HG03159 (cell line): Measurements from ENCODE around the gene GNG12.

ENCODE experiments used
- ATAC-seq: cut with Tn5 transposase; IDR thresholded peaks from one replicate; pipeline ENCODE4 v1.9.1; 2021; ENCODE audit warnings: mild to moderate bottlenecking, moderate library complexity; ENCODE audit not compliant: unreplicated experiment

Gene GNG12

GRCh38 chr1:67686267-67687197 lies 146.7 kb downstream of the GNG12 start:
- peak; percentile 21 for ATAC-seq

DNA sequence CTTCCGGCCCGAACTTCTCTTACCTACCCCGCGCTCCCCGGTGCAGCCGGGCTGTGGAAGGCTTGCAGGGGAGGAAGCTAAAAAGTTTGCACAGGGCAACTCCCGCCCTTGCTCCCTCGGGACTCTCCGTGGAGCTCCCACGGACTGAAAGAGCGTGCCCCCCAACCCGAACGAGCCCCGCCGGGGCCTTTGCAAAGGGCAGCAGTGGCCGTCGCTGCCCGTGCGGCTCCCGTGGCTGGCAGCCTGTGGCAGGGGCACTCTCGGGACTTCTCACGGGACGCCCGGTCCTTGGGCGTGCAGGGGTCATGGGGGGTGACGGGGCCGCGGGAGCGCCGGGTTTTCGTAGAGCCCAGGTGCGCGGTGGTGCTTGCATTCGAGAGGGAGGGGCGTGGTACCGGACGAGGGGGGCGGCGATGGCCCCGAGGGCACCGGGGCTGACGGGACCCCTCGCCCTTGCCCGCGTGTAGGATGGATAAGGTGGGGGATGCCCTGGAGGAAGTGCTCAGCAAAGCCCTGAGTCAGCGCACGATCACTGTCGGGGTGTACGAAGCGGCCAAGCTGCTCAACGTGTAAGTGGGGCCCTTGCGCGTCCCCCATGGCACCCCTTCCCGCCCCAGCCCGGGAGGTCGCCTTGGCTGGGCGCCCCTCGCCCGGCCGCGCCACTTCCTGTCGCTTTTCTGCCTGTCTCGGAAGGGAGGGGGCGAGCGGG lies 147.6 kb downstream of the GNG12 start:
- ATAC-seq = peak; percentile 15

DNA sequence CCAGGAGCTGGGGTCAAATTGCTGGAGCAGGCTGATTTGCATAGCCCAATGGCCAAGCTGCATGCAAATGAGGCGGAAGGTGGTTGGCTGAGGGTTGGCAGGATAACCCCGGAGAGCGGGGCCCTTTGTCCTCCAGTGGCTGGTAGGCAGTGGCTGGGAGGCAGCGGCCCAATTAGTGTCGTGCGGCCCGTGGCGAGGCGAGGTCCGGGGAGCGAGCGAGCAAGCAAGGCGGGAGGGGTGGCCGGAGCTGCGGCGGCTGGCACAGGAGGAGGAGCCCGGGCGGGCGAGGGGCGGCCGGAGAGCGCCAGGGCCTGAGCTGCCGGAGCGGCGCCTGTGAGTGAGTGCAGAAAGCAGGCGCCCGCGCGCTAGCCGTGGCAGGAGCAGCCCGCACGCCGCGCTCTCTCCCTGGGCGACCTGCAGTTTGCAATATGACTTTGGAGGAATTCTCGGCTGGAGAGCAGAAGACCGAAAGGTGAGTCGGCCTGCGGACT lies 148.2 kb downstream of the GNG12 start, which contains the start of gene GADD45A:
TSS of gene GADD45A (plus strand) at position 135 of the 491 bp plus-strand sequence. CDS start at position 429, 294 bp downstream.
- peak; percentile 86 for ATAC-seq

DNA sequence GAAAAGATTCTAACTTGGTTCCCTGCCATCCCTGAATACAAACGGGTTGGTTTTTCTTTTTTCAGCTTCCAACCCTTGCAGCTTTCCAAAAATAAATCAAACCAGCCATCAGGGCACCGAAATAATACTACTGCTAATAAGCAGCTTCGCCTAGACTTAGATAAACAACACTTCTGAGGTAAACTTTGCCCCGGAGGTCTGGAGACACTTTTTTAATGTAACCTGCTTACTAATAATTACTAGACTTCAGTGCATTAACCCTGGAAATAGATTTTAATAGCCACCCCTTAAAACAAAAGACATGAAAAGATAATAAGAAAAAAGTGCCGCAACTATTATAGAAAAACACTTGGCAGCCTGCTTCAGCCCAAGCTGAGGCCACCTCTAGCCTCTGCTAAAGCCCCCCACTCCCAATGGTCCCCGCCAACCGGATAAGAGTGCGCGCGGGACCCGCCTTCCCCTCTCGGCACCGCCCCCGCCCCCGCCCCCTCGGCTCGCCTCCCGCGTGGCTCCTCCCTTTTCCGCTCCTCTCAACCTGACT lies 148.7 kb downstream of the GNG12 start:
- ATAC-seq = no peak

- ATAC-seq = no peak
These were observed 149.3 kb downstream of the GNG12 start for GRCh38 chr1:67683766-67684525.

- ATAC-seq = no peak
These were observed 150.0 kb downstream of the GNG12 start for GRCh38 chr1:67683316-67683715.

DNA sequence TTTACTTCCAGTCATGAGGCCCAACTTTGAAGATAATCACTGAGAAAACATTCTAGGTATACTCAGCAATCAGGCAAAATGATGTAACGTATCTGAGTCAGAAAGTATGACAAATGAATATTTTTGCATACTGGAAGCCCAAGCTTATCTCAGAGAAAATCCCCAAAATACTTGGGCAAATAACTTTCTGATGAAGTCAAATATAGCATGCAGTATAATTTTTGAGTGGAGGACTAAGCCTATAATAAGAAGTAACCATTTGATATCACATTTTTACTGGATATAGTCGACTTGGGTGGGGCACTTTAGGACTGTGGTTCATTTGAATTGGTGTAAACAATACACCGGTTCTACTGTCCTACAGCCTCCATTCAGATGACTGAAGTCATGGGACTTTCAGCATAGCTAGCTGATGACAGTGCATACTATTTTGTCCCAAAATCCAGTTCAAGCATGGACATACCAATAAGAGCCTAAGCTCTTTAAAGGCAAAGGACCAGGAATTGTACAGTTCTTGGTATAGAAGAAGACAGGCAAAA lies 150.5 kb downstream of the GNG12 start:
- ATAC-seq = no peak

GRCh38 chr1:67680486-67680885 lies 152.8 kb downstream of the GNG12 start:
- ATAC-seq = no peak

GRCh38 chr1:67679691-67680090 lies 153.6 kb downstream of the GNG12 start:
- no peak for ATAC-seq

- no peak for ATAC-seq
These were observed 155.3 kb downstream of the GNG12 start for GRCh38 chr1:67677930-67678329.

DNA sequence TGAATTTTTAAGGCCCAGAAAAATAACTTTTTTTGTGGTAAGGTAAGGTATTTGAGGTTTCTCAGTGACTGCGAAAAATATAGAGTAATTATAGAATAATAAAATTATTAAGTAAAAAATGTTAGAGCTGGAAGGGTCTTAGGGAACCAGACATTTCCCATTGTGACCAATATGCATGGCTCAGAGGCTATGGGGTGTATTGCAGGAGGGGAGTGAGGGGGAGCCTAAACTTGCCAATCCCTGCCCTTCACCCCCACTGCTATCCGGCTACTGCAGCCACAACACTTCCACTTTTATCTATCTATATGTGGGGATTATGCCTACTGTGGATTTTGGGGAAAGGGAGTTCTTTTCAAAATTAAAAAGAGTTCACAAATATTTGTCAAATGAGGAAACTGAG lies 155.9 kb downstream of the GNG12 start:
- no peak for ATAC-seq

- ATAC-seq = no peak
These were observed 156.3 kb downstream of the GNG12 start for GRCh38 chr1:67676946-67677345.

DNA sequence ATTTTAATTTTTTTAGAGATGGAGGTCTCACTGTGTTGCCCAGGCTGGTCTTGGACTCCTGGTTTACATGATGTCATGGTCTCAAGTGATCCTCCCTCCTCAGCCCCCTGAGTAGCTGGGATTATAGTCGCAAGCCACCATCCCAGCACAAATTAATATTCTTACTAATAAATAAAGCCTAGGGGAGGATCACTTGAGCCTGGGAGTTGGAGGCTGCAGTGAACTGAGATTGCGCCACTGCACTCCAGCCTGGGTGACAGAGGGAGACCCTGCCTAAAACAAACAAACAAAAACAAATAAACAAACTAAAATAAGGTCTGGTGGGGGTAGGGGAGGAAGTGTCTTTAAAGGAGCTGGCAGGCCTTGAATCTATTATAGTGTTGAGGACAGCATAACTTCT lies 157.0 kb downstream of the GNG12 start:
- no peak for ATAC-seq

DNA sequence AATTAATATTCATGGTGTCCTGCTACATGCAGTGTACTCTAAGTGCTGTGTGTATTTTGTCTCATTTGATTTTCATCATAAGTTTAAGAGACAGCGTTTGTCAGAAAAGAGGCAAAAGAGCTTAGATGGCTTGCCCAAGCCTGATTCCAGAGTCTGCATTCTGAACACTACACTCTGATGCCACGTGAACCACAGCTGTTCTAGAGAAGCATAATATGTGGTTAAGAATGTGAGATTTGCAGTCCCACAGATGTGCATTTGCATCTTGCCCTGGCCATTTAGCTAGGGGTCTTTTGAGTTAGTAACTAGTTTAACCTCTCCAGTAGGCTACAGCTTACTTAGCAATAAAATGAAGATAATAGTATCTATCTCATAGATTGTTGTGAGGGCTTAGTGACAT lies 157.5 kb downstream of the GNG12 start:
- peak; percentile 69 for ATAC-seq

GRCh38 chr1:67674260-67675011 lies 158.8 kb downstream of the GNG12 start:
- ATAC-seq = no peak

- no peak for ATAC-seq
These were observed 159.6 kb downstream of the GNG12 start for GRCh38 chr1:67673468-67674201.

DNA sequence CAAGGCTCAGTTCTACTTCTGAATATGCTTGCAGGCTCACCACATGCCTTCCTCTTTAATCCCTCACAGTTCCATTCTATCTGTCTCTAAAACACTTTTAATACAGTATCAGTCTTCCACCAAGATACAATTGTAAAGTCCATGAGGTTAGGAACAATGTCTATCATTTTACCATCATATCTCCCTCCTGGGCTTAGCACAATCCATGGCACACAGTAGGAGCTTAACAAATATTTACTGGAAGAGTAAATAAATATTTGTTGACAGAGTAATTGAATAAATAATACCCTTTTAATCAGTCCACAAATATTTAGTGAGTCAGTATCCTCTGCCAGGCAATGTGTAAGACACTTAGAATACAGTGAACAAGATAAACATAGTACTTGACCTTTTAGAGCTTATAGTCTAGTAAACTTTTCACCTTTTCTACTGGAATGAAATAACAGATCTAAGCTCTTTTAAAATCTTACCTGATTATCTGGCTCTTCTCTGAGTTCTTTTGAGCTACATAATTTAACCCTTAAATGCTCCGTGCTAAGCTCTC lies 160.9 kb downstream of the GNG12 start:
- ATAC-seq = no peak

GRCh38 chr1:67668660-67669059 lies 164.6 kb downstream of the GNG12 start:
- ATAC-seq = no peak

DNA sequence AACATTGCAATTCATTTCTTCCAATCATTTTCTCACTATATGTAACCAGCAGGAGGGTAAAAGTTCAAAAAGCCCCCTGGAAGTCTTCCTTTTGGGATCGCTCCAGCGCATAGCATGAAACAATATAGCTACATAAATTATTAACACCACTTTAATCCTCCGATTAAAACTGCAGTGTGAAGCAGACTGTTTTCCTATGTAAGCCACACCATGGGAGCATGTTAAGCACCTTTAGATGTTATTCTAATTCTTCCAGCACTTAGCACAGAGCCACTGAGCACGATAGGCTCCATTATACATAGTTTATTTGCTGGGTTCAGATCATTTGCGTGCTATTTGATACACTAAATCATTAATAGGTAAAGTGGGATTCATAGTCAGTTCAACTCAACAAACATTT lies 166.6 kb downstream of the GNG12 start:
- no peak for ATAC-seq
